ENCODE results near the gene RCL1.

RCL1 gene

GRCh38 chr9:4805191-4805918 lies 12.6 kb downstream of the RCL1 start:
- no peak for DNase-seq

GRCh38 chr9:4810565-4810964 lies 17.8 kb downstream of the RCL1 start:
- no peak for DNase-seq

GRCh38 chr9:4811824-4812223 lies 19.1 kb downstream of the RCL1 start:
- no peak for DNase-seq

GRCh38 chr9:4812858-4813257 lies 20.1 kb downstream of the RCL1 start:
- no peak for DNase-seq

GRCh38 chr9:4814913-4815312 lies 22.2 kb downstream of the RCL1 start:
- no peak for DNase-seq

GRCh38 chr9:4815381-4815956 lies 22.7 kb downstream of the RCL1 start:
- no peak for DNase-seq

- no peak for DNase-seq
These were observed 27.4 kb downstream of the RCL1 start for GRCh38 chr9:4820168-4820567.

GRCh38 chr9:4821133-4821532 lies 28.4 kb downstream of the RCL1 start:
- DNase-seq: no peak

- no peak for DNase-seq
These were observed 29.3 kb downstream of the RCL1 start for GRCh38 chr9:4822057-4822456.

- DNase-seq: no peak
These were observed 33.8 kb downstream of the RCL1 start for GRCh38 chr9:4826417-4827166.

GRCh38 chr9:4827224-4827623 lies 34.5 kb downstream of the RCL1 start:
- no peak for DNase-seq

GRCh38 chr9:4828761-4829160 lies 36.0 kb downstream of the RCL1 start:
- no peak for DNase-seq

GRCh38 chr9:4829969-4830368 lies 37.2 kb downstream of the RCL1 start:
- no peak for DNase-seq

GRCh38 chr9:4830699-4831098 lies 38.0 kb downstream of the RCL1 start:
- DNase-seq: no peak

- DNase-seq: no peak
These were observed 38.4 kb downstream of the RCL1 start for GRCh38 chr9:4831119-4831518.

GRCh38 chr9:4831944-4832343 lies 39.2 kb downstream of the RCL1 start:
- no peak for DNase-seq

GRCh38 chr9:4832786-4833579 lies 40.2 kb downstream of the RCL1 start:
- DNase-seq: peak in 1 of 56 donors; percentile 4

- DNase-seq: no peak
These were observed 41.2 kb downstream of the RCL1 start for GRCh38 chr9:4833781-4834560.

GRCh38 chr9:4836676-4837075 lies 43.9 kb downstream of the RCL1 start:
- DNase-seq: no peak

GRCh38 chr9:4837261-4838188 lies 44.8 kb downstream of the RCL1 start:
- DNase-seq: no peak
